Umbilical cord (tissue), 2 donors: ENCODE measurements around the gene ENPP3. TPM values are rescaled to one million over a fixed set of nuclear protein-coding genes. Genes with fewer than 3 reads are reported as not detected.

ENCODE experiments used
- DNase-seq: peaks from one replicate; pipeline ENCODE4 v3.0.0-alpha.2; 2015; ENCODE audit warnings: low spot score
- total RNA-seq: library from RNA; depleted of rRNA; stranded (reverse); fragments of >200 nt; gene quantifications from one replicate; pipeline ENCODE4 v1.2.3, GENCODE V29; 2014; ENCODE audit warnings: low replicate concordance; ENCODE audit not compliant: insufficient read depth

ENPP3 gene
- total RNA-seq, 1 donor from 2014 or later: not detected

DNA sequence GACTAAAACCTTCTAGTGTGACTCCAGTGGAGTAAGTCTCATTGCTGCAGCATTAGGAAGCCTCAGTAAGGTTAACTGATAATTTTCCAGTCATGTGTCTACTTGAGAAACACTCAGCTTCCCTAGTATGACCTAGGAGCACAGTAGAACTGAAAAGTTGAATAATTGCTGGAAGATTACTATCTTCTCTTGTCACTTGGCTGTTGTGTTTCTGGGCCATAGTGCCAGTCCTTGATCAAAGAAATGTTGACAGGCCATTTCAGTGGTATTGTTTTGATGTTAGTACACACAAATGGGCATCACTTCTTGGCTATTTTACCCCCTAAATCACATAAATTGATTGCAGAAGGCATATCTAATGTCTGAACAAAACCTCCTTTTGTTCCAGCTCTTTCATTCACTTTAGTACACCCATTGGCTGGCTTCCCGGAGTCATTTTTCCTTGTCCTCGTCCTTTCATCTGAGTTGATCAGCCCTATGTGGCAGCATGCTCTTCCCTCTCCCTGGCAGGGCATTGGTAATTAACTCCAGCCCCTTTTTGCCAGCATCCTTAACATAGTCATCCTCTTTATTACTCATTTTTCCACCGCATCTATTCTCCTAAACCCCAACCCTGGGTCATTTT is 6.0 kb downstream of the ENPP3 start:
- DNase-seq: no peak

DNA sequence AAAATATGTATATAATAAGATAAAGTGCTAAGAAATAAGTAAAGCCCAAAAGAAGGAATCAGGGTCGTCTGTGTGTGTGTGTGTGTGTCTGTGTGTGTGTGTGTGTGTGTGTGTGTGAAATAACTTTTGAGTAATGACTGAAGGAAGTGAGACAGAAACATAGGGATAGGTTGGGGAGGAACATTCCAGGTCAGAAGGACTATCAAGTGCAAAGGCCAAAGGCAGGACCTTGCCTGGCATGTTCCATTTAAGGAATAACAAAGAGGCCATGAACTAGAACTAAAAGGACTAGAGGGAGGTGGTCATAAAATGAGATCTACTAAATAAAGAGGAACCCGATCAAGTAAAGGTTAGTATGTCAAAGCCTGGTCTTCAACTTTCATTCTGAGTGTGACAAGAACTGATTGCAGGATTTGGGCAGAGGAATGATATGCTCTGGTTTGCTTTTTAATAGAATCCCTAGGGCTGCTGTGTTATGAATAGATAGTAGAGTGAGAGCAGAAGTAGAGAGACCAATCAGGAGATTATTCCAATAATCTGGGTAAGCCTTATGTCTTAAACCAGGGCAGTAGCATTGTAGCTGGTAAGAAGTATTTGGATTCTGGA is 6.9 kb downstream of the ENPP3 start:
- no peak for DNase-seq

DNA sequence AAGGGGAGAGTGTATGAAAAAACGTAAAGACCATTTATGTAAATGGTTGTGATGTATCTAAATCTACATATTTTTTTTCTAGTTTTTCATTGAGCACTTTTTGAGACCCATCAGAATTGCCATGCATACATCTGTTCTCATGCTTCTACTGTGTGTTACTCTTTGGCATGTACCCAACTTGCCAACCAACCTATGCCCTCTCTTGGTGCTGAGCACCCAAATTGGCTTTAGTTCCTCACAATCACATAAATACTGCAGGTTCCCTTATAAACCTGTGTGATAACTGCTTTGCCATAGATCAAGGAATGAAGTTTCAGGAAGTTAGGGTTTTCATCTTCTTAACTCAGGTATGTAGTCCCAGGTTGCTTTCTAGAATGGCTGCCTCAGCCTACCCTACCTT is 7.8 kb downstream of the ENPP3 start:
- DNase-seq: no peak

DNA sequence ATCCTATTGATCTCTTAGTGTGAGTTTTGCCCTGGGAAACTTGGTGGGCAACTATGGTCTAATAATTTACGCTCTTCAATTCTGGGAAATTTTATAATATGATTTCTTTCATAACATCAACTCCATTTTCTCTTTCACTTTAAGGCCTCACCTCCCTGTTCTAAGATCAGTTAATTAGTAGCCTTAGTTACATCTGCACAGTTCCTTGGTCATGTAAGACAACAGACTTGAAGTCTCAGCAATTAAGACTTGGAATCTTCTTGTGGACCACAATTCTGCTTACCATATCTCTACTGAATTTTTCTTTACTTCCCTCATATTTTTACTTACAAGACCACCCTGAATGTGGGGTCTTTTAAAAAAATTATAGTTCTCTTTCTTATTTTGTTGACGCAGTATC is 8.7 kb downstream of the ENPP3 start:
- DNase-seq: no peak

DNA sequence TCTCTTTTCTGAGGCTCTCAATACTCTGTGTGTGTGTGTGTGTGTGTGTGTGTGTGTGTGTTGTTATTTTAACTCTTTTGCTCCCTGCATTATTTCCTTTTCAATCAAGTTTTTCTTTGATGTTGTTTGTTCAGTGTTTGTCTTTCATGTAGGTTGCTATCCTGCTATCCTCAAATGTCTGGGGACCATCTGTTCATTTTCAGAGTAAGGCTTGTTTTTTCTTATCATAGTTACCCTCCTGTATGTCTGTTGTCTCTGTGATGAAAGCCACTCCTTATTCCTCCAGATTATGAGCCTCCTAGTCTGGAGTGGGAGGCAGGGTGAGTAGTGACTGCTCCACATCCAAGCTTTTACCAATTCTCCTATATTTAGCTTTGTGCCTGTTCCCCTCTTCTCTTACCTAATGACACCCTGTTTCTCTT is 9.2 kb downstream of the ENPP3 start:
- DNase-seq: peak; percentile 31

DNA sequence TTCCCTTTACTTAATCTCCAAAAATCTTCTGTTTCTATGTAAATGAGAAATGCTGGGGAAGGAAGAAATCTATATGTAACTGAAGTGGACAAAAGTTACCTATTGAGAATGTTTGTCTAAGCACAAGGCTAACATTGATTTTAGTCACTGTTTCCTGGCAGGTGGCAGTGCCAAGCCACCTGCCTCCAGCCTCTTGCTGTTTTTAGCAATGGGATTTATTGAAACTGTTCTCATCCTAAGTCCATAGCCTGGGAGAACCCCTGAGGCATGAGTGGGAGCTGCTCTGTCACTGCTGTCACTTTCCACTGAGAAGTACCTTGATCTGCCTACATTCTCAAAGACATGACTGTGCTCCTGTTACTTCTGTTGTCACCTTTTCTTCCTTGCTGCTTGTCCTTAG is 14.7 kb downstream of the ENPP3 start:
- no peak for DNase-seq

DNA sequence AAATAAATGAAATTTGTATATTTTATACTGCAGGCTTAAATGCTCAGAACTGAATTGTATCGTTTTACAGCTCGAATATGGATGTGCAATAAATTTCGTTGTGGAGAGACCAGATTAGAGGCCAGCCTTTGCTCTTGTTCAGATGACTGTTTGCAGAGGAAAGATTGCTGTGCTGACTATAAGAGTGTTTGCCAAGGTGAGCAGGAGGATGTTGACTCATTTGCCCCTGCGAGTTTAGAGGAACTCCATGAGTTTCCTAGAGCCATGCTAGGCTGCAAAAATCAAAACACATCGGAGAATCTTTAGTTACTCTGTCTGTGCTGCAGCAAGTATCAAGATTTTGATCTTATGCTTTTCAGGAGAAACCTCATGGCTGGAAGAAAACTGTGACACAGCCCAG is 15.4 kb downstream of the ENPP3 start:
- no peak for DNase-seq

DNA sequence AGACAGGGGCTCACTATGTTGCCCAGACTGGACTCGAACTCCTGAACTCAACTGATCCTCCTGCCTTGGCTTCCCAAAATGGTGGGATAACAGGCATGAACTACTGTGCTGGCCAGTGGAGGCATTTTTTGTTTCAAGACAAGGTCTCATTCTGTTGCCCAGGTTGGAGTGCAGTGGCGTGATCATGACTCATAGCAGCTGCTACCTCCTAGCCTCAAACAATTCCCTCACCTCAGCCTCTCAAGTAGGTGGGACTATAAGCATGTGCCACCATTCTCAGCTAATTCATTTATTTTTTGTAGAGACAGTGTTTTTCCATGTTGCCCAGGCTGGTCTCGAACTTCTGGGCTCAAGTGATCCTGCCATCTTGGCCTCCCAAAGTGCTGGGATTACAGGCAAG is 17.2 kb downstream of the ENPP3 start:
- no peak for DNase-seq

DNA sequence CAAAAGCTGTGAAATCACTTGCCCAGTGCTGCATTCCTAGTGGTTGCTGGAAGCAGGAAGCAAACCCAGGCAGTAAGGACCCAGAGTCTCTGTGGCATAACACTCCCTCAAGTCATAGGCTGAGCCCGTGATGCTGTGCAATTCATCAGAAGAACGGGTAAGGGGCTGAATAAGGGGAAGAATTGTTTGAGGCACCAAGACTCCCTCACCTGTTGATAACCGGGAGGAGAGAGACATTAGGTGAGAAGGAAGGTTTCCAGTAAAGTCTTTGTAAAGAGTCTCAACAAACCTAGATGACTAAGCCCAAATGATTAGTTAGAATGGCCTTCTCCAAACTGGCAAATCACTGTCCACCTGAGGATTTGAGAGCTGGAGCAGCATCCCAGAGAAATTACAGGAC is 18.3 kb downstream of the ENPP3 start:
- DNase-seq: no peak

DNA sequence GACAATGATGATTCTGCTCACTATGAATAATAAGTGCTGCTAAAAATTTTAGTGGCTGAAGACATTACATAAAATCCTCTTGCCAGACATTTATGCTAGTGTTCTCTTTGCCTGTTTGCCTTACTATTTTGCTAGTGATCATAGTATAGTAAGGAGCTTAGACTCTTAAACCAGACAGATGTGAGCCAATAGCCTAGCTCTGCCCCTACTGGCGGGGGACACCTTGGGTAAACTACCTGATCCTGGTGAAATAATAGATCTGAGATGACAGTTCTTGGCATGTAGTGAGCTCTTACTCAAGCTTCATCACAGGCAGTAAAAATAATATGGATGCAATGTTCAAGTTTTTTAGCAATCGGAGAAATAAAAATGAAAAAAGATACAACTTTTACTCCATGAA is 18.8 kb downstream of the ENPP3 start:
- no peak for DNase-seq

DNA sequence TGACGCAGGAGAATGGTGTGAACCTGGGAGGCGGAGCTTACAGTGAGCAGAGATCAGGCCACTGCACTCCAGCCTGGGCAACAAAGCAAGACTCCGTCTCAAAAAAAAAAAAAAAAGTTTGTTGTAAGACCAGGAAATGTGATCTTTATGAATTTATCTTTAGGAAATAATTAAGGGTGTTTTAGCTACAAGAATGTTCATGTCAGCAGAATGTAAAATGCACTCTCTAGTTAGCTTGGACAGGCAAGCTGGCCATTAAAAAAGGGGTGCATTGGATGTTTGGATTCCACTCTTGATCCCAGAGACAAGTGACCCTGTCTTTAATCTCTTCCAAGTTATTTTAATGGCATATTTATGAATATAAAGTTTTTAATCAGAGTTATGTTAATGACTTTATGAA is 19.6 kb downstream of the ENPP3 start:
- DNase-seq: no peak

DNA sequence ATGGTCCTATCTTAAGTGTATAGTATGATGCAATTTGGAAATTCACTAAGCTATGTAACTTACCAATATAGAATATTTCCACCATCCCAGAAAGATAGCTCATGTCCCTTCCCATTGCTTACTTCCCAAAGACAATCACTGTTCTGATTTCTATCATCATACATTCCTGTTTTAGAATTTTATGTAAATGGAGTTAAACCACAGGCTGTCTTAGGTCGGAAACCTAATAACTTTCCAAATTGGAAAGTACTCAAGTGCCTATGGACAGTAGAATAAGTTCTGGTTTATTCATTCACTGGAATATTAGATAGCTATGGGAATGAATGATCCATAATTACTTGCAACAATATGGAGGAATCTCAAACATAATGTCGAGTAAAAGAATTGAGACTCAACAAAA is 20.1 kb downstream of the ENPP3 start:
- DNase-seq: no peak

DNA sequence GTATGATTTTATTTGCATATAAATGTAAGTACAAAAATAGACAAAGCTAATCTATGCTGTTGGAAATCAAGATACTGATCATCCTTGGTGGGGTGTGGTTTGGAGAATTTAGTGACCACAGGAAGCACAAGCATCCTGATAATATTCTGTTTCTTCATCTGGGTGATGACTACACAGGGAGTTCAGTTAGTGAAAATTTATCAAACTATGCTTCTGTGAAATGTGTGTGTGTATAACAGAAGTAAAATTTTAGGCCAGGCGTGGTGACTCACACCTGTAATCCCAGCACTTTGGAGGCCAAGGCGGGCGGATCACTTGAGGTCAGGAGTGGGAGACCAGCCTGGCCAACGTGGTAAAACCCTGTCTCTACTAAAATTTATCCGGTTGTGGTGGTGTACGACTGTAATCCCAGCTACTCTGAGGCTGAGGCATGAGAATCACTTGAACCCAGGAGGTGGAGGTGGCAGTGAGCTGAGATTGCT is 20.6 kb downstream of the ENPP3 start:
- no peak for DNase-seq

DNA sequence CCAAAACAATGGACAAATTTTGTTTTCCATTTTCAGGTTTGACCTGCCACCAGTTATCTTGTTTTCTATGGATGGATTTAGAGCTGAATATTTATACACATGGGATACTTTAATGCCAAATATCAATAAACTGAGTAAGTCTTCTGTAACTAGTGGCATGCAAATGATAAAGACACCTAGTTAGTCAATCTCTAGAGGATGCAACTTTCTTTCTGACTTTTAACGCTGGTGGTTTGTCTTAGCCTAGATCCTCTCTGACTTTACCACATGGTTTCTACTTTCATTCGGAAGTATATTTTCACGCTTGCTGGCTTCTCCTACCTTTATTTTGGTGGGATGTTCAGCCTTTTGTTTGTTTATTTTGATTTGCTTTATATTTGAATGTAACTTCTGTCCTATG is 21.2 kb downstream of the ENPP3 start:
- no peak for DNase-seq

DNA sequence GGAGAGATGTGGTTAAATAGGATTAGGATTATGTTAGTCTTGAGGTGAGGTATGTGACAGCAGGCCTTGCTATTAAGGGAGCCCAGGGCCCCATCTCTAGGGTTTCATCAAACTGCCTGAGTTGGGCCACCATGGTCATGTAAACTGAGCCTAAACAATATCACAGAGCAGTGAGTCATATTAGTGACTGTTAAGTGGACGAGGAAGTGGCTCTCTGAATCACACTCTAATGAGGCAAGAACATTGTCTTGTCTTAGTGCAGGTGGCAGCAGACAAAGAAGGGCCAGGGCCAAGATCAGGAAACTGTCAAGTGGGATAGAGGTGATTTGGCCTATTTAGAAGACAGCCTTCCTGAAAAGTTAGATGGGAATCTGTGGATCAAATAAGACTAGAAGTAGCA is 23.1 kb downstream of the ENPP3 start:
- DNase-seq: no peak

DNA sequence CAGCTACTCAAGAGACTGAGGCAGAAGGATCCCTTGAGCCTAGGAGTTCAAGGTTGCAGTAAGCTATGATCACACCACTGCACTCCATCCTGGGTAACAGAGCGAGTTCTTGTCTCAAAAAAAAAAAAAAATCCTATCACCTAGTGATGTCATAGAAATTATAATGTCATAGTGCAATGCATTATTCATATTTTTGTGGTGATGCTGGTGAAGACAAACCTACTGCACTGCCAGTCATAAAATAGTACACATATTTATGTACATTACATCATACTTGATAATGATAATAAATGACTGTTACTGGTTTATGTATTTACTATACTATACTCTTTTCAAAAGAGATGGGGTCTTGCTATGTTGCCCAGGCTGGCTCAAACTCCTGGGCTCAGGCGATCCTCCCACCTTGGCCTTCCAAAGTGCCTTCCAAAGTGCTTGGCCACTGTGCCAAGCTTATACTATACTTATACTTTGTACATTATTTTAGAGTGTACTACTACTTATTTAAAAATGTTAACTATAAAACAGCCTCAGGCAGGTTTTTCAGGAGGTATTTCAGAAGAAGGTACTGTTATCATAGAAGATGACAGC is 26.6 kb downstream of the ENPP3 start:
- no peak for DNase-seq

DNA sequence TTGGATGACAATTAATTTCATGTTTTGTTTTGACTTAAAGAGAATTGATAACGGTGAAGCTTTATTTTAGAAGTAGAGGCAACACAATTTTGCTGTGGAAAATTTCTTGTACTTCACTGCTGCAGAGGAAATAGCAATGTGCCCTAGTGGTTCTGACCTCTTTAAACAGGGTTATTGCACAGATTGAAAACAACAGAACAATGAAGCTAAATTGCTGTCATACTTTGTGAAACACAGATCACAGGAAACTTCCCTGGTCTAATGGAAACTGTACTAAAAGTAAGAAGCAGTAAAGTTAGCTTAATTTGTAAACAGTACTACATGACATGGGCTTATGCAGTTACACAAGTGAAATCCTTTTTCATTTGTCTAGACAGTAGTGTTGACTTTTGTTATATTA is 32.8 kb downstream of the ENPP3 start:
- no peak for DNase-seq

DNA sequence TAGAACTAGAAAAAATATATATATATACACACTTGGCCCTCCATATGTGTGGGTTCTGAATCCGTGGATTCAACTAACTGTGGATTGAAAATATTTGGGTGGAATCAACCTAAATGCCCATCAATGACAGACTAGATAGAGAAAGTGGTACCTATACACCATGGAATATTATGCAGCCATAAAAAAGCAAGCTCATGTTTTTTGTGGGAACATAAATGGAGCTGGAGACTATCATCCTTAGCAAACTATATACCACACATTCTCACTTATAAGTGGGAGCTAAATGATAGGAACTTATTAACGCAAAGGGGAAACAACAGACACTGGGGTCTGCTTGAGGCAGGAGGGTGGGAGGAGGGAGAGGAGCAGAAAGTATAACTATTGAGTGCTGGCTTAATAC is 36.1 kb downstream of the ENPP3 start:
- DNase-seq: no peak

DNA sequence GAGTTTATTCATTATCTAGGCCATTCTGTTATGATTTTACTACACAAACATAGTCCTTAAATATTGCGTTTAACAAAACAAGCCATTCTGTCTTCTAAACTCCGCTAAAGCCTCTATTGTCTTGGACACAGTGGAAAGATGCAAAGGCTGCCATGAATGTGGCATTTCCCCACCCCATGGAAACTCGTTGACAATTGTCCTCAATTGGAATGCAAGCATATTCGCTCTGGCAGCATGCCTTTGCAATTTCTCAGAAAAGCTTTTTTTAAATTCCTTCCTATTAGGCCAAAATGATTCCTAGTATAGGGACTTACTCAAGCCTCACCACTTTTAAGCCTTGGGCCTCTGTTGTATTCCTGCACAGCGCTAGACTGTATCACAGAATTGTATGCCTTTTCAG is 41.3 kb downstream of the ENPP3 start:
- no peak for DNase-seq

DNA sequence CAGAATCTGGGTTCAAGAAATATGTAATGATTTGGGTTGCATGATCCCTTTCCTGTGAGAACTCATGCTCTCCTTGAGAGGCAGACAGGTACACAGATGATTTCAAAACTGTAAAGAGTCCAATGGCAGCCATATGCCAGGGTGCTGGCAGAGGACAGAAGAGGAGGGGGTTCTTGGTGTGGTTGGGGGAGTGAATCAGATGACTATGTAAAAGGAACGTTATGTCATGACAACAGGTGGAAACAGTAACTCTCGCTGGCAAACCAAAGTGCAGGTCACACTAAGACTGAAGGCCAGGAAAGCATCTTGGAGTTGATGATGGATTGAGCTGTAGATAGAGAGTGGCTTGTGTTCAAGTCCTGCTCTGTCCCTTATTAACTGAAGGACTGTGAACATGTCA is 43.8 kb downstream of the ENPP3 start:
- DNase-seq: no peak

DNA sequence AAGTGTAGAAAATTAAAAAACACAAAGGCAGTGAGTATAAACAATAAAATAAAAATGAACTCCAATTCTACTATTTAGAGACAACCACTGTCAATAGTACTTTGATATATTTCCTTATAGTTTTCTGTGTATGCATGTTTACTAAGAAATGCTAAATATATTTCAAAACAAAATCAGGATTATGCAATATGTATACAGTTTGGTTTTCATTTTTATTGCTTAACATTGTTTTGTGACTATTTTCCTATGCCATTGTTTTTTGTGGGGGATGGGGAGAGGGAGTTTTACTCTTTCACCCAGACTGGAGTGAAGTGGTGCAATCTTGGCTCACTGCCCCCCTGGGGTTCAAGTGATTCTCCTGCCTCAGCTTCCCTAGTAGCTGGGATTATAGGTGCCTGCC is 44.5 kb downstream of the ENPP3 start:
- no peak for DNase-seq

DNA sequence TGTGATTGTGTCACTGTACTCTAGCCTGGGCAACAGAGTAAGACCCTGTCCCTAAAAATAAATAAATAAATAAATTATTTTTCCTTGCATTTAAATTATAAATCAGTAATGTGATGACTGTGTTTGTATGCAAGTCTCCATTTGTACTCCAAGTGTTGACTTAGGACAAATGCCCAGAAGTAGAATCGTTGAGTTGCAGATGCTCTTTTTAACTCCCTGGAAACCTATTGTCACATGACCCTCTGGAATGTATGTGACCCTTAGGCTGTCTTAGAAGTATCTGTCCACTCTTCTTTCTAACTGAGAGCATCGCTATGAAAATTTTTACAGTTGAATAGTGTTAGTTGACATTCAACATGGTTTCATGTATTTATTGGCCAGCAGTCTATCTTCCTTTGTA is 45.3 kb downstream of the ENPP3 start:
- DNase-seq: no peak

DNA sequence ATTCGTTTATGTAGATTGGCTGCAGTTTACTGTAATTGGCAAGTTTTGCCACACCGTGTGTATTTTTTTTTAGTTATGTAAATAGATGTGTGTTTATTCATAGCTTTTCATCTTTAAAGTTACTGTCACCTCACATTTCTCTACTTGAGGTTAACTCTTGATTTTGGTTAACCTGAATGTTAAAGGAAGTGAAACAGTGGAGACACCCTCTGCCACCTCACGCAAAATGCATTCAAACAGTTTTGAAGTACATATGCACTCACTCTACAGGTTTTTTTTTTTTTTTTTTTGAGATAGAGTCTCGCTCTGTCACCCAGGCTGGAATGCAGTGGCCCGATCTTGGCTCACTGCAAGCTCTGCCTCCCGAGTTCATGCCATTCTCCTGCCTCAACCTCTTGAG is 46.4 kb downstream of the ENPP3 start:
- DNase-seq: no peak
